Subcutaneous adipose tissue (tissue), 4 donors: ENCODE measurements around the gene KCNQ4. TPM values are rescaled to one million over a fixed set of nuclear protein-coding genes. Genes with fewer than 3 reads are reported as not detected.

Source experiments
- total RNA-seq, 4 donors: library from RNA; depleted of rRNA; stranded (reverse); fragments of >200 nt; gene quantifications; one replicate each; pipeline ENCODE4 v1.1.0, GENCODE V29; 2016
- TF ChIP-seq, protein P1 (sequence below): fragments of 450-650 bp; IDR thresholded peaks from one replicate; pipeline ENCODE4 v1.5.1; 2016; ENCODE audit warnings: low read depth, mild to moderate bottlenecking, control low read depth, antibody characterized with exemption, moderate library complexity

Gene KCNQ4
- total RNA-seq, 4 donors from 2014 or later = 0.34 to 1.1 (median 0.49) TPM; not detected in 1

DNA sequence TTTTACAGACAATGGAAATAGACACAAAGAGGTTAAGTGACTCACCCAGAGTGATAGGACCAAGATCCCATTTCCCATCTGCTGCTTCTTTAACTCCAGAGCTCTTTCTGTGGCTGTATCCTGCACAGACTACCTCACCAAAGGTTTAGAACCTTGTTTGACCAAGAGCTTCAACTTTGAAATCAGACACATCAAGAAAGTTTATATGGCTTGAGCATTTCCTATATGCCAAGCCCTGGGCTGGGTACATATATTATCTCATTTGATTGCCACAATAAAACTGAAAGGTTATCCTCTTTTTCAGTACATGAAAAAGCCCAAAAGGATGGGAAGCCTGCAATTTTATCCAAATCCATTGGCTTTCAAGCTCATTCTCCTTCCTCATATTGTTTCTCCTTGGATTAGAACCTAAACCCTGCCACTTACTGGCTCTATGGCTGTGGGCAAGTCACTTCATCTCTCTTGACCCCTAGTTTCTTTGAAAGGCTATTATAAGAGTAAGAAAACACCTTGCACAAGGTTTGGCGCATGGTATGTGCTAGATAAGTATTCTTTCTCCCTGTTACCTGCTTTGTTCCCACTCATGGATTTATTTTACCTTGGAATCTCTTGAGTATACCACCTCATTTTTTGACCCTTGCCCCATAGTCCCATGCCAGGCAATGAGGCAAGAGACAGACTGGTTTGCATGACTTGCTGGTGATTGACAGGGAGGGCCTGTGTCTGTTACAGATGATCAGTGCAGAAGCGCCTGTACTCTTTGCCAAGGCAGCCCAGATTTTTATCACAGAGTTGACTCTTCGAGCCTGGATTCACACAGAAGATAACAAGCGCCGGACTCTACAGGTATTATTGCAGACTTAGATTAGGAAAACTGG, 34.5 kb upstream of the KCNQ4 start:
- TF ChIP-seq, protein P1, sequence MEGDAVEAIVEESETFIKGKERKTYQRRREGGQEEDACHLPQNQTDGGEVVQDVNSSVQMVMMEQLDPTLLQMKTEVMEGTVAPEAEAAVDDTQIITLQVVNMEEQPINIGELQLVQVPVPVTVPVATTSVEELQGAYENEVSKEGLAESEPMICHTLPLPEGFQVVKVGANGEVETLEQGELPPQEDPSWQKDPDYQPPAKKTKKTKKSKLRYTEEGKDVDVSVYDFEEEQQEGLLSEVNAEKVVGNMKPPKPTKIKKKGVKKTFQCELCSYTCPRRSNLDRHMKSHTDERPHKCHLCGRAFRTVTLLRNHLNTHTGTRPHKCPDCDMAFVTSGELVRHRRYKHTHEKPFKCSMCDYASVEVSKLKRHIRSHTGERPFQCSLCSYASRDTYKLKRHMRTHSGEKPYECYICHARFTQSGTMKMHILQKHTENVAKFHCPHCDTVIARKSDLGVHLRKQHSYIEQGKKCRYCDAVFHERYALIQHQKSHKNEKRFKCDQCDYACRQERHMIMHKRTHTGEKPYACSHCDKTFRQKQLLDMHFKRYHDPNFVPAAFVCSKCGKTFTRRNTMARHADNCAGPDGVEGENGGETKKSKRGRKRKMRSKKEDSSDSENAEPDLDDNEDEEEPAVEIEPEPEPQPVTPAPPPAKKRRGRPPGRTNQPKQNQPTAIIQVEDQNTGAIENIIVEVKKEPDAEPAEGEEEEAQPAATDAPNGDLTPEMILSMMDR = no peak

DNA sequence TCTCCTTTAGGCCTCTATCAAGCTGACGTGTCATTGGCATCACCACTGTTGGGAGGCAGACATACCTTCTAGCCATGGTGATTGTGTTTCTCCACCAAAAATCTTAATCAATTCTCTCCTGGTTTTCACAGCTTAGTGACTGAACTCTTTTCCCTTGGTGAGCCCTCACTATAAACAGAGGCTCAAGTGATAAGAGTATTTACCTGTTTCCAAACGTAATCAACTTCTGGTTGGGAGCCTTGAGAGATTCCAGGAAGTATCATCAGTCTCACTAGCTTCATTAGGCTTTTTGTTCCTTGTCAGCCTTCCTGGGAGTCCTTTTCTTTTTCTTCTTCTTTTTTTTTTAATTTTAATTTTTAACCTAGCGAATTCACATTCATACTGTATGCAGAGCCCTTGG, 33.8 kb upstream of the KCNQ4 start:
- TF ChIP-seq, protein P1 = no peak

DNA sequence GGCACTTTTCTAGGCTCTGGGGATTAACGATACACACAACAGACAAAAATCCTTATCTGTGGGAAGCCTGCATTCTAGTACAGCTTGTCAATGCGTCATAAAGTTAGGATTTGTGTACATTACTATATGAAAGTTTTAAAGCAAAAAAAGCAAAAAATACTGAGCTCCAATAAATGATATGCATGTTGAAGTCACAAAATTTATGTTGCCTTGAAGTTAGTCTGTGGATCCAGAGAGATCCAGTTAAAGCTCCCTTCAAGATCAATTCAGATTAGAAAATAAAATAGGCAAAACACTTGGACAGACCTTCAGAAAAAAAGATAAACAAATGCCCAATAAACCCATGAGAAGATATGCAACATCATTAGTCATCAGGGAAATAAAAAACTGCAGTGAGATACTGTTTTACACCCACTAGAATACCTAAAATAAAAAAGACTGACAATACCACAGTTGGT, 33.1 kb upstream of the KCNQ4 start:
- TF ChIP-seq, protein P1 = no peak

DNA sequence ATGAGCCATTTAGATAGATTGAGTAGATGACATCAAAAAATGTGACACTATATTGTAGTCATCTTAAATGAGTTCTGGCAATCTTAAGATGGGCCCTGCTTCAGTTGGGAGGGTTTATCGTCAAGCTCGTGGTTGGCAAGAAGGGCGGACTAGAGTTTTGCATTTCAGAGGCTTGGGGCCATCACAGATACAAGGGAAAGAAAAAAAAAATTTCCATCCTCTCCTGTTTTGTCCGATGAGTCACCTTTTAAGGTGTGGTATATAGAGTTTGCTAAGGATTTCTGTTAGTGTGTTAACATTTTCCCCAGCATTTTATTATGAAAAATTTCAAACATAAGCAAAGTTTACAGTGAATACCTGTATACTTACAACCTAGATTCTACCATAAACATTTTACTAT, 31.8 kb upstream of the KCNQ4 start:
- TF ChIP-seq, protein P1 = no peak

DNA sequence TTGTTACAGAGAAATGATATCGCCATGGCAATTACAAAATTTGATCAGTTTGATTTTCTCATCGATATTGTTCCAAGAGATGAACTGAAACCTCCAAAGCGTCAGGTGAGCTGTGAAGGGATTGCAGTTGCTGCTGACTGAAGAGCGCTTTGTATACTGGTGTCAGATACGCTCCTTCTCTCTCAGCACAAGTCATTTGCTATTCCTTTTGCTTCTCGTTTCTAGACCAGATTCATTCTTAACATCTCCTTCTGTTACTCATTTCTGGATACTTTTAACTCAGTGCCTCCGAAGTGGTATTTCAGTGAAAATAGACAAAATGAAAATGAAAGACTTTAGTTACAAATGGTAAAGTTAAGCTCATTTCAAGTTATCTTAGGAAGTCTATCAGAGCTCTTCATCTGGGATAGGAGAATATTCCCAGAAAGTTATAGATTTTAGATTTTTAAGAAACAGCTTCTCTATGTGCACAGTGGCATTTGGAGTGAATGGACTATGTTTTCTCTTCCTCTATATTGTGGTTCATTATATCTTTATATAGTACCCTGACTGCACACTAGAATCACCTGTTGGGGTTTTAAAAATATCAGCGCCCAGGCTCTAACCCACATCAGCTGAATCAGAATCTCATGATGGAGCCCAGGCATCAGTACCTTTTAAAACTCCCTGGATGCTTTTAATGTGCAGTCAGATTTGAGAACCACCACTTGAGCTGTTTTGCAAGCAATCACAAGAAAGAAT, 30.3 kb upstream of the KCNQ4 start:
- TF ChIP-seq, protein P1 = no peak

DNA sequence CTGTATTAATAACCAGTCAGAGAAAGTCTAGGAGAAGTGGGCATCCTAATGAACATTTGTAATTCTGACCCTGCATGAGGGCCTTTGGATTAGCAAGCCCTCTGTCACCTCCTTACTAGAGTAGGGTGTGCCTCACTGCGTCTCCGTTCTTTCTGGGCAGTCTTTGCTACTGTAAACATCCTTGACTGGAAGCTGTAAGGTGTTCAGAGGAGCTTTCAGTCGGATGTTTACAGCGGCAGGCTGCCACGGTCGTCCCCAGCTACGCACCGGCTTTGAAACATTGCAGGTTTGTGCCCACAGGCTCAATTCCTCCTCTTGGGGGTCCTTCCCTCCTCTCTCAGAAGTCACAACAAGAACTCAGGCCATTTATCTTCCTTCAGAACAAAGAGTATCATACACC, 29.4 kb upstream of the KCNQ4 start:
- TF ChIP-seq, protein P1 = no peak

DNA sequence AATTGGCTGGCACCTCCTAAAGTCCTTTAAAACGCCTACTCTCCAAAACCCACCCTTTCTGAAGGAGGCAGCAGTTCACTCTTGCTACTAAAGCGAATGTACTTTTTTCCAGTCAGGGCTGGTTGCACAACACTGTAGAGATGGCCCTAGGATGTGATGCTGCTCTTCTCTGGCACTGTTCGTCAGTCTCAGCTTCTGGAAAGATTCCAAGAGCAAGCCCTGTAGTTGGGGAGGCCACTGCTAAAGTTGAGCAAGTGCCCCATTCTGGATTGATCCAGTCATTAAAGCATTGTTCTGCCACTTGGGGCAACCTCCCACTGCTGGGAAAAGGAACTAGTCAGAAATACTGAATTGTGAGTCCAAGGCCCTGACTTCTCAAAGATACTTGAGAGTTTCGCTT, 28.5 kb upstream of the KCNQ4 start:
- TF ChIP-seq, protein P1 = no peak
